Mononuclear cell (primary cell): ENCODE measurements around the gene ZNF609. TPM values are rescaled to one million over a fixed set of nuclear protein-coding genes. Genes with fewer than 3 reads are reported as not detected.
"Not testable (repeated sequence)": the region's sequence is repeated elsewhere in the genome, so short reads cannot be mapped to it uniquely, and the experiment has no call there.

Experiments
- H3K27me3 ChIP-seq: 2 replicates; pipeline ENCODE4 v1.6.0; 2011; ENCODE audit warnings: low read length, control low read depth; ENCODE audit not compliant: insufficient read depth
- H3K4me1 ChIP-seq: 2 replicates; pipeline ENCODE4 v1.5.1; 2011; ENCODE audit warnings: mild to moderate bottlenecking, low read length, control low read depth; ENCODE audit not compliant: insufficient read depth
- H3K4me3 ChIP-seq: 2 replicates; pipeline ENCODE4 v1.5.1; 2011; ENCODE audit warnings: mild to moderate bottlenecking, low read length, moderate library complexity
- H3K9me3 ChIP-seq: 2 replicates; pipeline ENCODE4 v1.5.1; 2011; ENCODE audit warnings: low read depth, mild to moderate bottlenecking, control low read depth, low read length
- total RNA-seq: library from RNA; depleted of rRNA; stranded (reverse); fragments of >200 nt; gene quantifications from one replicate; pipeline ENCODE4 v1.2.3, GENCODE V29; 2012

The ZNF609 gene
- total RNA-seq, 1 donor: 34.3 TPM

- peaks cover 41% of the 10 kb centered on the region for H3K4me1 ChIP-seq
- H3K27me3 ChIP-seq: no peaks in the 10 kb centered on the region
- H3K9me3 ChIP-seq: no peaks in the 10 kb centered on the region
- H3K4me3 ChIP-seq: no peak overlapping the region
Measured at GRCh38 chr15:64586984-64587383, 126.6 kb downstream of the ZNF609 start.

GRCh38 chr15:64589435-64590084, 129.2 kb downstream of the ZNF609 start:
- Histone ChIP-seq H3K4me1 (peaks cover 17% of the 10 kb centered on the region), H3K9me3 (no peaks in the 10 kb centered on the region), H3K4me3 (no peak overlapping the region), H3K27me3 (no peaks in the 10 kb centered on the region)

- not testable (repeated sequence) for H3K27me3 ChIP-seq, H3K9me3 ChIP-seq, H3K4me3 ChIP-seq
- peaks cover 25% of the 10 kb centered on the region for H3K4me1 ChIP-seq
Measured at GRCh38 chr15:64592845-64593244, 132.5 kb downstream of the ZNF609 start.

- Histone ChIP-seq H3K27me3 (no peaks in the 10 kb centered on the region), H3K4me1 (peaks cover 31% of the 10 kb centered on the region), H3K4me3 (no peak overlapping the region), H3K9me3 (no peaks in the 10 kb centered on the region)
Measured at GRCh38 chr15:64596701-64597476, 136.5 kb downstream of the ZNF609 start.

- Histone ChIP-seq H3K27me3 (no peaks in the 10 kb centered on the region), H3K4me1 (peaks cover 31% of the 10 kb centered on the region), H3K4me3 (no peak overlapping the region), H3K9me3 (no peaks in the 10 kb centered on the region)
Measured at GRCh38 chr15:64597477-64597822, 137.1 kb downstream of the ZNF609 start.

GRCh38 chr15:64599226-64599625, 138.8 kb downstream of the ZNF609 start:
- Histone ChIP-seq H3K4me3 (no peak overlapping the region), H3K27me3 (no peaks in the 10 kb centered on the region), H3K9me3 (no peaks in the 10 kb centered on the region), H3K4me1 (peaks cover 31% of the 10 kb centered on the region)

GRCh38 chr15:64599716-64600115, 139.3 kb downstream of the ZNF609 start:
- no peaks in the 10 kb centered on the region for H3K27me3 ChIP-seq
- H3K9me3 ChIP-seq: no peaks in the 10 kb centered on the region
- no peak overlapping the region for H3K4me3 ChIP-seq
- peaks cover 31% of the 10 kb centered on the region for H3K4me1 ChIP-seq

- peaks cover 31% of the 10 kb centered on the region for H3K4me1 ChIP-seq
Measured at GRCh38 chr15:64600794-64601193, 140.4 kb downstream of the ZNF609 start.

GRCh38 chr15:64604319-64604718, 143.9 kb downstream of the ZNF609 start:
- H3K9me3 ChIP-seq: no peaks in the 10 kb centered on the region
- peaks cover 11% of the 10 kb centered on the region for H3K4me1 ChIP-seq
- no peak overlapping the region for H3K4me3 ChIP-seq
- no peaks in the 10 kb centered on the region for H3K27me3 ChIP-seq

More at GRCh38 chr15:64600794-64601193, 140.4 kb downstream of the ZNF609 start:
- Histone ChIP-seq H3K4me3 (no peak overlapping the region), H3K27me3 (no peaks in the 10 kb centered on the region), H3K9me3 (no peaks in the 10 kb centered on the region)

GRCh38 chr15:64607416-64607815, 147.0 kb downstream of the ZNF609 start:
- not testable (repeated sequence) for H3K9me3 ChIP-seq, H3K4me3 ChIP-seq, H3K4me1 ChIP-seq, H3K27me3 ChIP-seq

- H3K4me3 ChIP-seq: no peak overlapping the region
- no peaks in the 10 kb centered on the region for H3K9me3 ChIP-seq
- peaks cover 6% of the 10 kb centered on the region for H3K4me1 ChIP-seq
- no peaks in the 10 kb centered on the region for H3K27me3 ChIP-seq
Measured at GRCh38 chr15:64610257-64610919, 150.0 kb downstream of the ZNF609 start.

- Histone ChIP-seq H3K4me1 (peaks cover 12% of the 10 kb centered on the region), H3K9me3 (no peaks in the 10 kb centered on the region), H3K4me3 (no peak overlapping the region), H3K27me3 (no peaks in the 10 kb centered on the region)
Measured at GRCh38 chr15:64611085-64611725, 150.8 kb downstream of the ZNF609 start.

GRCh38 chr15:64614519-64614918, 154.1 kb downstream of the ZNF609 start:
- no peak overlapping the region for H3K4me3 ChIP-seq
- H3K4me1 ChIP-seq: peaks cover 24% of the 10 kb centered on the region
- H3K27me3 ChIP-seq: no peaks in the 10 kb centered on the region
- H3K9me3 ChIP-seq: no peaks in the 10 kb centered on the region

GRCh38 chr15:64617727-64618126, 157.3 kb downstream of the ZNF609 start:
- peaks cover 54% of the 10 kb centered on the region for H3K4me1 ChIP-seq
- H3K4me3 ChIP-seq: no peak overlapping the region
- no peaks in the 10 kb centered on the region for H3K9me3 ChIP-seq
- H3K27me3 ChIP-seq: no peaks in the 10 kb centered on the region

GRCh38 chr15:64618138-64618537, 157.8 kb downstream of the ZNF609 start:
- peaks cover 59% of the 10 kb centered on the region for H3K4me1 ChIP-seq
- no peak overlapping the region for H3K4me3 ChIP-seq

More at GRCh38 chr15:64618138-64618537, 157.8 kb downstream of the ZNF609 start:
- Histone ChIP-seq H3K9me3 (no peaks in the 10 kb centered on the region), H3K27me3 (no peaks in the 10 kb centered on the region)
